NT2/D1 (cell line): Measurements from ENCODE around the gene PPP2R1B.

Source experiments
- SUZ12 ChIP-seq: IDR thresholded peaks from 2 replicates; pipeline ENCODE4 v1.6.1; 2011; ENCODE audit not compliant: insufficient read length, insufficient read depth; ENCODE audit errors: extremely low read depth
- YY1 ChIP-seq: IDR thresholded peaks from 2 replicates; pipeline ENCODE4 v1.6.1; 2011; ENCODE audit not compliant: insufficient read length, insufficient read depth
- ZNF274 ChIP-seq: IDR thresholded peaks from 2 replicates; pipeline ENCODE4 v1.6.1; 2011; ENCODE audit warnings: mild to moderate bottlenecking, low read depth, low read length

- TF ChIP-seq SUZ12 (no peak), ZNF274 (no peak), YY1 (no peak)
These were observed 66.5 kb downstream of the PPP2R1B start for GRCh38 chr11:111699579-111700156.
